GM20431 (cell line): Measurements from ENCODE around the gene EPHB3.

Source experiments
- in situ Hi-C: fragments of 300-500 bp; cut with MseI, MboI; formaldehyde crosslinking; loops from one replicate; pipeline ENCODE4 v1.15.0; 2020; ENCODE audit warnings: low sequenced_read_pairs; ENCODE audit not compliant: unreplicated experiment

Gene EPHB3

DNA sequence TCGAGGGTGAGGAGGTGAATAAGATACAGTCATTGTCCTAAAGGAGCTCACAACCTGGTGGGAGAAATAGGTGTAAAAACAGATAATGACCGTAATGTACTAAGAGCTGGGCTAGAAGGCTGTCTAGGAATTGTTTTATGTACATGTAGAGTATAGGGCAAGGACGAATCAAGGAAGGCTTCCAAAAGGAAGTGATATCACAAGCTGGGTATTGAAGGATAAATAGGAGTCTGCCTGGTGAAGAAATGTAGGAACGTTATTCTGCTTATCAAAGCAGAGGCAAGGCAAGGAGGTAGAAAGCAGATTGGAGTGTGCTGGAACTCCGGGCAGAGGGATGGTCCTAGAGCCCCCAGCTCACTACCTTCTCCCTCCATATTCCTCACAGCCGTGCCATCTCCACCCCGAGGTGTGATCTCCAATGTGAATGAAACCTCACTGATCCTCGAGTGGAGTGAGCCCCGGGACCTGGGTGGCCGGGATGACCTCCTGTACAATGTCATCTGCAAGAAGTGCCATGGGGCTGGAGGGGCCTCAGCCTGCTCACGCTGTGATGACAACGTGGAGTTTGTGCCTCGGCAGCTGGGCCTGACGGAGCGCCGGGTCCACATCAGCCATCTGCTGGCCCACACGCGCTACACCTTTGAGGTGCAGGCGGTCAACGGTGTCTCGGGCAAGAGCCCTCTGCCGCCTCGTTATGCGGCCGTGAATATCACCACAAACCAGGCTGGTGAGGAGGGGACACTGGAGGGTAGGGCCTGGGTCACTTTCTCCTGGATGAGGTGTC lies 15.1 kb downstream of the EPHB3 start:
- in situ Hi-C loops: no loop called here

DNA sequence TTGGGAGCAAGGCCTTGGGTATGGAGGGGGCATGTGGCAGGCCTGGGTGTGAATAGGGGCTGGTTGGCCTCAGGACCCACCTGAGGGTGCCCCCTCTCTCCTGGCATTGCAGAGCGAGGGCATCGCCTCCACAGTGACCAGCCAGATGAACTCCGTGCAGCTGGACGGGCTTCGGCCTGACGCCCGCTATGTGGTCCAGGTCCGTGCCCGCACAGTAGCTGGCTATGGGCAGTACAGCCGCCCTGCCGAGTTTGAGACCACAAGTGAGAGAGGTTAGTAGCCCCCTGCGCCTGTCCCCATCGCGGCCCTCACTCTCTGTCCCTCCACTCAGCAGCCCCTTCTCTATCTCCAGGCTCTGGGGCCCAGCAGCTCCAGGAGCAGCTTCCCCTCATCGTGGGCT lies 16.0 kb downstream of the EPHB3 start:
- in situ Hi-C loops: no loop called here

DNA sequence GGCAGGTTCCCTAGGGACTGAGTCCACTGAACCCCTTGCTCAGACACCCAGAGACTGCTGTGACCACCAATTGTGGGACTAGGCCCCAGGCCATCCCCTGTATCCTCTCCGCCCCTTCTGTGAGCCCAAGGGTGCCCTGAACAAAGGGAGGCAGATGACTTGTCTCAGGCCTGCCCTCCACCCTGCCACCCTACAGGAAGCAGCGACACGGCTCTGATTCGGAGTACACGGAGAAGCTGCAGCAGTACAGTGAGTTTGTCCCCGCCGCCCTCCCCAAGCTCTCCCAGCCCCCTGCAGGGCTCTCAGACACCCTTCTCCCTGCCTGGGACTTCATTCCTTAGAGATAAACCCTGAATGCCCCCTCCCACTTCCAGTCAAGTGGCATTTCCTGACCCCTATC lies 16.6 kb downstream of the EPHB3 start:
- in situ Hi-C loops: no loop called here

DNA sequence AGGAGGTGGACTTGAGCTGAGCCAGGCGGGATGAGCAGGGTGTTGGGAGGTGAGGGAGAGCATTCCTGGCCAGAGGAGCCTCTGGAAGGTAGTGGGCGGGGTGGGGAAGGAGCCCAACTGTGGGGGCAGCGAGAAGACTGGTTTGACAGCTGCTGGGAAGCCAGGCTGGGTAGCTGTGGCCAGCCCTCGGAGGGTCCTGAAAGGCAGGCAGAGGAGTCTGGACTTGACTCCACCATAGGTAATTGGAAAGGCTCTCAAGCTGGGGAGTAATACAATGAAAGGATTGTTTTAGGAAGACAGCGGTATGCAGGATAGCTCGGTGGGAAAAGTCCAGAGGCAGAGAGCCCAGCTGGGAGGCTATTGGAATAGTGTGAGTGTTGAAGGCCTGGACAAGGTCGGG lies 17.2 kb downstream of the EPHB3 start:
- in situ Hi-C loops: no loop called here

DNA sequence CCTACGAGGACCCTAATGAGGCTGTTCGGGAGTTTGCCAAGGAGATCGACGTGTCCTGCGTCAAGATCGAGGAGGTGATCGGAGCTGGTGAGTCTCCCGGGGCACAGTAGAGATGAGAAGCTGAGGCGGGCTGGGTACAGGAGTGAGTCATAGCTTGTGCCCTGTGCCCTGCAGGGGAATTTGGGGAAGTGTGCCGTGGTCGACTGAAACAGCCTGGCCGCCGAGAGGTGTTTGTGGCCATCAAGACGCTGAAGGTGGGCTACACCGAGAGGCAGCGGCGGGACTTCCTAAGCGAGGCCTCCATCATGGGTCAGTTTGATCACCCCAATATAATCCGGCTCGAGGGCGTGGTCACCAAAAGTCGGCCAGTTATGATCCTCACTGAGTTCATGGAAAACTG lies 17.9 kb downstream of the EPHB3 start:
- in situ Hi-C loops: no loop called here

DNA sequence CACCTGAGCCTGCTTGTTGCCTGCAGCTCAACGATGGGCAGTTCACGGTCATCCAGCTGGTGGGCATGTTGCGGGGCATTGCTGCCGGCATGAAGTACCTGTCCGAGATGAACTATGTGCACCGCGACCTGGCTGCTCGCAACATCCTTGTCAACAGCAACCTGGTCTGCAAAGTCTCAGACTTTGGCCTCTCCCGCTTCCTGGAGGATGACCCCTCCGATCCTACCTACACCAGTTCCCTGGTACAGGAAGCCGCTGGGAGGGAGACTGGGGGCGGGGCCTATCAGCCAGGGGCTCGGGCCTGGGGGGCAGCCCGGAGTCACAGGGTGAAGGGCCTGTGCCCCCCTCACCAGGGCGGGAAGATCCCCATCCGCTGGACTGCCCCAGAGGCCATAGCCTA lies 18.8 kb downstream of the EPHB3 start:
- in situ Hi-C loops: no loop called here

DNA sequence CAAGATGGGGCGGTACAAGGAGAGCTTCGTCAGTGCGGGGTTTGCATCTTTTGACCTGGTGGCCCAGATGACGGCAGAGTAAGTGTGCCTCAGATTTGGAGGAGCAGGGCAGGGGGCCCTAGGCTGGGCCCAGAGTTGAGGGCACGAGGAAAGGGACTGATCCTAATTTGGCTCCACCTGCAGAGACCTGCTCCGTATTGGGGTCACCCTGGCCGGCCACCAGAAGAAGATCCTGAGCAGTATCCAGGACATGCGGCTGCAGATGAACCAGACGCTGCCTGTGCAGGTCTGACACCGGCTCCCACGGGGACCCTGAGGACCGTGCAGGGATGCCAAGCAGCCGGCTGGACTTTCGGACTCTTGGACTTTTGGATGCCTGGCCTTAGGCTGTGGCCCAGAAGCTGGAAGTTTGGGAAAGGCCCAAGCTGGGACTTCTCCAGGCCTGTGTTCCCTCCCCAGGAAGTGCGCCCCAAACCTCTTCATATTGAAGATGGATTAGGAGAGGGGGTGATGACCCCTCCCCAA lies 19.8 kb downstream of the EPHB3 start:
- in situ Hi-C loops: no loop called here

DNA sequence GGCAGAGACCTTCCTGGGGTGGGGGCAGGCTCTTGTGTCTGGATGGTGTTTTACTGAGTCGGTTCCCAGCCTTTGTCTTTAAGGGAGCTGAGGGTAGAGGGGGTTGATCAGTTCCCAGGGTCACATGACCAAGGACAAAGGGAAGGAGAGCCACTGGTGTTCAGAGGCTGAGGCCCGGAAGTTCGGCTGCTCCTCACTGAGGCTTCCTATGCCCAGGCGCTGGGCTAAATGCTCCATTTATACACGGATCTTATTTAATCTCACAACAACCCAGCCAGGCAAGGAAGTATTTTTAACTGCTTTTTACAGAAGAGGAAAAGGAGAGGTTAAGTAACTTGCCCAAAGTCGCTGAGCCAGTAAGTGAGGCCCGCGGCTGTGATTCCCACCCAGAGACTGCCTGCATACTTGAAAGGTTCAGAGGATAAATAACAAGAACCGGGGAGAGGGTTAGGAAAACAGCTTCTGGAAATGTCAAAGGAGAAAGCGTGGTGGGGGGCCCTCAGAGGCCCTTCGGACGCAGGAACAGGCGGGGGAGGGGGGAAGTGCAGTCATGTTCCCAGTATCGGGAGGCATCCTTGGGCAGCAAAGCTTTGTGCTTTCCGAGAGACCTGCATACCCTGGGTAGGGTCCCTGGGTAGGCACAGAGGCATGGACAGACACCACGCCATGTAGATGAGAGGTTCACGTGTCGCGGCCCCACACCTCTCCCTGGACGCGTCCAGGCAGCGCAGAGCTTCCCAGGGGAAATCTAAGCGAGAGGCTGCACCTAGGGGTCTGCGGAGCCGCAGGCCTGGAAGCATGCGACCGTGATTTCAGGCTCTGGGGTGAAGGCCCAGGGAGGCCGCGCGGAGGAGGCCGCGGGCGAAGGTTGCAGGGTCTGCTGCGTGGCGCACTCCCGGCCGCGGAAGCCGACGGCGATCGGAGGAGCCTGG lies 21.3 kb downstream of the EPHB3 start:
- in situ Hi-C loops: no loop called here

DNA sequence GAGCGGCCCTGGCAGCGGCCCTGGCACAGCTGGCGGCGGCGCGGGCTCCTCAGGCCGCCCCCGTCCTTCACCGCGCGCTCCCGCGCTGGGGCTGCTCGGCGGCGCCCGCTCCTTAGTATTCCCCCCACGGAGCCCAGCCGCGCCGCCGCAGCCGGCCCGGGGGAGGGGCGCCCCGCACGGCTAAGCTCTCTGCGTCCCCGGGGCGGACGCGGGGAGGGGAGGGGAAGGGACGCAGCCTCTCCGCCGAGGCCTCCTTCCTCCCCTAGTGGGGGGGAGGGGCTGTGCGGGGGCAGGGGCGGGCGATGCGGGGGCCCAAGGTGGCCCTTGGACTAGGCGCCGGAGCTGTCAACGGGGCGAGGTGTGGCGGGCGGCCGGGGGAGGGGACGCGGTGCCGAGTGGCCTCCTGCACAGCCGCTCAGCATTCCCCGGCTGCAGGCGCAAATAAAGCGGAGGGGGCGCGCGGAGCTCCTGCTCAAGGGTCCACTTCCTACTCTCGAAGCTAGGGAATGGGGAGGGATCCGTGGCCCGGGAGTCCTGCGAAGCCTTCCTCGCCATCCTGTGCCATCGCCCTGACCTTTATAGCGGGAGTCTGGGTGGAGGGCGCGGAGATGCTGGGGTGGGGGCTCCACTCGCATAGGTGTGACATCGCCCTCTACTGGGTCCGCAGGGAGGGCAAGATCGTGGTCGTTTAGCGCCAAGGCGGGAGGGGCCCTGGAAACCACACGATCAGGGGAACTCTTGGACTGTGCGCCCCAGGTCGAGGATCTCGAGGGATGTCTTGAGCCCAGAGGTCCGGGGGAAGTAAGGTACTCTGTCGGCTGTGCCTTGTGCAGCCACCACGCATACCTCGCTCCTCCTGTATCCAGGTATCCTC lies 22.2 kb downstream of the EPHB3 start:
- in situ Hi-C loops: no loop called here

DNA sequence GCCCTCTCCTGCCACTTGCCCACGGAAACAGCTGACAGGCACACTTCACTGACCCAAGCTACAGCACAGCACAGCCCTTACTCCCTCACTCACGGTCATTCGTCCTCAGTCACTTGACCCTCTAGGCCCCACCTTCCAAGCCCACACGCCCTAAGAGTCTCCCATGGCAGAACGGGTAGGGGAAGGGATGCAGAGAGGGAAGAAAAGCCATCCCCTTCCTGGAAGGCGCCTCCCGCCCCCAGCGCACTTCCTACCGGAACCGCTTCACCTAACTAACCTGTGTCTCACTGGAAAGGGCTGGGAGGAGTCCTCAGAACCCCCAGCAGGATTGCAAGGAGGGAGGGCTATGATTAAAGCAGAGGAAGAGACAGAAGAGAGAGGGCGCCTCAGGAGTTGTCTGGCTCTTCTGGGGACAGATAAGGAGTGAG lies 22.9 kb downstream of the EPHB3 start:
- in situ Hi-C loops: no loop called here

DNA sequence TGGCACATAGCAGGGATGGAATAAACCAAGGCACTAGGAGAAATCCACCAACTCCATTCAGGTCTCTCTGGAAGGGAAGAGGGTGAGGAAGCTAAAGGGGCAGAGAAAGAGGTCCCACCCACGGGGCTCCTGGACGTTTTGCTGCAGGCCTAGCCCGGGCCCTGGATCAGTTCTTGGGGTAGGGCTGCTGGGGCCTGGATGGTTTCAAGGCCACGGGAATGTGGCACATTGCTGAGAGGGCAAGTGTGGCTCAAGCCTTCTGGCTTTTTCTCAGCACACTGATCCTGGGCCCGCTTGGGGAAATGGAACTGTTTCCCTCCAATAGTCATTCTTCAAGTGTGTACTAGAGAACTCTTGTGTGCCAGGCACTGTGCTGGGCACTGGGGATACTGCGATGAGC lies 24.0 kb downstream of the EPHB3 start:
- in situ Hi-C loops: no loop called here

DNA sequence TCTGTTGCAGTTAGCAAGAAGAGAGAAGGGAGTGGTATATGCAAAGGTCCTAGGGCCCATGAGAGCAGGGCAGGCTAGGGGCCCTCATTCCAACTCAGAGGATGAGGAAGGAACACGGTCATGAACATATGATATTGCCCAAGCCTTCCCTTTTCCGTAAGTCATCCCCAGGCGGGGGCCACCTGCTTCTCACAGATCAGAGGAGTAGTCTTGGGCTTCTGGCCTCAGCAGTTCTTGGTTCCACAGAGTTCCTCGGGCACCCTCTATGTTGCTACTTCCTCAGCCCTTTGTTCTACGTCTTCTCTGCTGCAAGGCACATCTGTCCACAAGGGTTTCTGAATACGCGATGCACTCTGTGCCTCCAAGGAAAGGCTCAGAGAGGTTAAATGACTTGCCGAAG lies 25.3 kb downstream of the EPHB3 start:
- in situ Hi-C loops: no loop called here

DNA sequence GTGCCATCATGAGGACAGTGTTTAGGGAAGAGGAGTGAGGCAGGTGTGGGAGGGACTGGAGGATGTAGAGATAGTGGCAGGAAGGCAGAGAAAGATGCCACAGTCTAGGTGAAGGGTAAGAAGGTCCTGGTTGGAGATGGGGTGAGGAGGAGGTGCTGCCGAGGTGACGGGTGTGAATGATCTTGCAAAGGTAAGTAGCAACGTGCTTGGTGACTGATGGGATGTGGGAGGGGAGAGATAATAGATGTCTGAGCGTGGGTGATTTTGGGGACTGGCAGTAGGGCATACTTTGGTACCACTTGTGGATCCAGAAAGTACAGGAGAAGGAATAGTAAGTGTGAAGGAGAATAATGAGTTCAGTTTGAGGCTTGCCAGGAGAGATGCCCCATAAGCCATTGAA lies 27.2 kb downstream of the EPHB3 start:
- in situ Hi-C loops: no loop called here

DNA sequence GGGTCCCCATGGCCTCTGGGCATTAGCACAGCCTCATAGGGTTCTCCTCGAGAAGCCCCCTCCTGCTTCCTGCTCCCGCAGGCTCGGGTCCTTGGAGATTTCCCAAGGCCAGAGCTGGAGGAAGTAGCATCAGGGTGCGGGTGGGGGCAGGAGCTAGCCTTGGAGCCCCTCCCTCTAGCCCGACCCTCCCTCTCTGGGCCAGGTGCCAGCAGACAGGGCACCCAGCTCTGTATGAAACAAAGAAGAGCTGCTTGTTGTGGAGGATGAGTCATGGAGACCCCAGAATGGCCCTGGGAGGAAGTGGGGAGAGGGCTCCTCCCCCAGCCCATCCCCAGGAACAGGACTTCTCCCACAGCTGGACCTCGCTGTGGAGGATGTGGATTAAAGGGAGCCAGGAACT lies 29.2 kb downstream of the EPHB3 start:
- in situ Hi-C loops: no loop called here

DNA sequence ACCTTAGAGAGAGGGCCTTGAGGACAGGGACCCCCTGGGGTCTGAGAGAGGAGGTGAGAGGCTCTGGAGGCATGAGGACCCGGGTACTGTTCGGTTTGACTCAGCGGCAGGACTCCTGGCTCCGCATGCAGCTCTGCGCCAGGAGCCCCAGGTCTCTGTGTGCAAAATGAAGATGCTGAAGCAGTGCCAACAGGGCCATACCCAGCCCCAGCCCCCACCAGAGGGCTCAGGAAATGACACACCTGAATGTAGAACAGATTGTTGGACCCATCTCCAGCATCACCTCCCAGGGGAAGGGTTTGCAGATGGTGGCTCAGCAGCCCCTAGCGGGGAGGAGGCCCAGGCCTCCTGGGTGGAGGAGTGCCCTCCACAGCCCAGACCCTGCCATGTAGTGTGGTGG lies 30.2 kb downstream of the EPHB3 start:
- in situ Hi-C loops: no loop called here

DNA sequence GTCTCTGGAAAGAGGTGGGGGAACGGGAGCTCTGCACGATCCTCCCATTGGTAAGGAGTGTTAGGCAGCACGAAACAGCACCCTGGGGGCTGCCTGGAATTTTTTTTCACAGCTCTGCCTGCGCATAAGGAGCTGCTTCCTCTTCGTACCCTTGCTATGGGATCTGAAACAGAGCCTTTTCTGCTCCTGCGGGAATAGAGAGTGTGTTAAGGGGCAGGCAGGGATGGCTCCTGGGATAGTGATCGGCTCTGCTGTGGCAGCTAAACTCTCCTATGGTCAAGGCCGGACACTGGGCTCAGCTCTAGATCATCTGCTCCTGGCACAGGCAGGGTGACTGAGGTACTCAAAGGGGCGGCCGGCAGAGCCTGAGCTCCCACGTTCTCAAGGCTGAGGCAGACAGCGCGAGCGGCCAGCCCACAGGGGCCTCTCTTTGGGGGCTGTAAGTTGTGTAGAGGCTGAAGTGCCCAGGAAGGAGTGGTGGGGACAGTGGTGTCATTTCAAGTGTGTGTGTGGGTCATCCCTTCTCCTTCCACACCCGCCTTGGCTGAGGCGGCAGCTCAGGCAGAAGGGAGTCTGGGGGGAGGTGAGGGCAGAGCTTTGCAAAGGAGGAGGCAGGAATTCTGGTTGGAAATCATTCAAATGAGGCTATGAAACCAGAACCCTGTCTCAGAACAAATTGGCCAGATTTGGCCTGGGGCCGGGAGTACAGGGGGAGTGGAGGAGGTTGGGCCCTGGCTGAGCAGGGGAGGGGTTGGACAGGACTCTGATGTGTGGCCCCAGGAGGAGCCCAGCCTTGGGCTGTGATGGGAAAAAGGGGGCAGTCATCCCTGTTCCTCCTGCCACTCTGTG lies 31.0 kb downstream of the EPHB3 start:
- in situ Hi-C loops: no loop called here

DNA sequence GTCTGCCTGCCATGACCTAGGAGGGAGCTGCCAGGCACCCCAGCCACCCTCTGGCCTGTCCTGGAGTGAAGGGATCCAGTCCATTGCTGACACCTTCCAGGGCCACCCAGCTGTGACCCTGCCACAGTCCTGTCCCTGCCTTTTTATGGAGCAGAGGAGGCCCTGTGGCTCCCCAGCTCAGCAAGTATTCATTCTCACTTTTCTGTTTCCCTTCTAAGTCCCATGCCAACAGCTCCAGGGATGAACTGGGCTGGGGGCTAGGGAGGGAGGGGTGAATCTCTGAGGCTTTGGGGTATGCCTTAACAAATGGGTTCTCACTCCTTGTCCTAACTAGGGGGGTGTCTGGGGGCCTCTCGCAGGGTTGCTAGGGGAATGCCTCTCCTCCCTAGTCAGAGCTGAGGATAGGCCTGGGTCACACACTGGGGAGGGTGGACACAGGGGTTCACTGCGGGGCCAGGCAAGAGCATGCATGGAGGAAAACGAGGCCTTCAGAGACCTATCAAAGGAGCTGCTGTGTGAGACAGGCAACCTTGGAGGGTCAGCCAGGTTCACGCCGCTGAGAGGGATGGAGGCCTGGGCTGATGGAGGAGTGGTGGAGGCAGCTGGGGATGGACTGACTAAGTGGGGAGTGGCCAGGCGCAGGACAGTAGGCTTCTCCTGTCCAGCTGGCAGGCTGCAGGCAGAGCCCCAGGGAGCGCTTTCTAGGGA lies 31.8 kb downstream of the EPHB3 start:
- in situ Hi-C loops: no loop called here

DNA sequence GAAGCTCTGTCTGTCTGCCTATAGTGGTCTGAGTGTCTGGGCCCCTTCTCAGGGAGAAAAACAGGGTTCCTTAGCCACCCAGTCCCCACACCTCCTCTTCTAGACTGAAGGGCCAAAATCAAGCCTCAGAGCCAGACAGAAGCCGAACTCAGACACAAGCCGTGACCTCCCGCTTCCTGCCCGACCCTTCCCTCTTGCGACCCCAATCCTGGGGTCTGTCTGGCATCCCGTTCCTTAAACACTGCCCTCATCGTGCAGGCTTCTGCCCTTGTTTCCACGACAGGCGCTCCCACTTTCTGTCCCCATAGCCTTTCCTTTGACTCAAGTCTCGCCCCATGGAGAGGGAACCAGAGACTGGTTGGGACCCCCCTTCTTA lies 32.3 kb downstream of the EPHB3 start:
- in situ Hi-C loops: no loop called here
